GM12873 (cell line): Measurements from ENCODE around the gene PIP5KL1.

ENCODE experiments used
- TF ChIP-seq, protein P1 (sequence below): IDR thresholded peaks from 2 replicates; pipeline ENCODE4 v1.5.1; 2012; ENCODE audit warnings: low read depth, mild to moderate bottlenecking, moderate library complexity, low read length, control low read depth; ENCODE audit not compliant: insufficient read depth; ENCODE audit errors: missing control alignments

PIP5KL1 gene

DNA sequence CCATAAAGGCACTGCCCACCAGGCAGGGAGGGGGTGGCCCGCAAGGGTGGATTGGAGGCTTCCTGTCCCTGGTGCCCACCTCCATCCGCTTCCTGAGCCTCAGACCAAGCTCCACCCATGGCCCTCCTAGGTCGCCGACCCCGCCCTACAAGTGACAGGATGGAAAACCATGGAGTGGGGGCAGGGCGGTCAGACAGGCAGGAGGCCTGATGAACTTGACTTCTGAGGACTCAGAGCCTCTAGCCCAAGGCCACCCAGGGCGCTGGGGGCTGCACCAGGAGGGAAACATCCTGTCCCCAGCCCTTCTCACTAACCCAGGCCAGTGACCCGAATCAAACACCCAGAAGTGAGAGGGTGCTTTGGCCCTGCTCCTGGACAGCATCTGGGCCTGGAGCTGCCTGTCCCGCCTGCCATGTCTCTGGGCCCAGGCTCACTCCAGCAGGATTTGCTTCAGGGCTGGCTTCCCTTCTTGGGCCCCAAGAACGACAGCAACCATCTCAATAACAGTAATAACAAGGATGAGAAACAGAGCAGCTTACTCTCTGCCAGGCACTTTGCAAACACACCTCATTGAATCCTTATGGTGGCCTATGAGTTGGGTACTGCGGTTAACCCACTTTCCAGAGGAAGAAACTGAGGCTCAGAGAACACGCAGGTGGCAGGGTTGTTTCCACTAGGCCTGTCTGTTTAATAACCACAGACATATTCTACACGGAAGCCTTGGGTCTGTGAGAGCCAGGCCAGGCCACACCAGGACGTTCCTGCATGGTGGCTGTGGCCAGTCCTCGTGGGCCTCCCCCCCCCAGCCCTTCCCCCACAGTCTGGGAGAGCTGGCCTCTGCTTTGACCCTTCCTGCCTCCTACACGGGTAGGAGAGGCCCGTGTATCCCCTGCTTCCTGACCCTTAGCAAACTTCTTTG, 26.8 kb downstream of the PIP5KL1 start:
- TF ChIP-seq, protein P1, sequence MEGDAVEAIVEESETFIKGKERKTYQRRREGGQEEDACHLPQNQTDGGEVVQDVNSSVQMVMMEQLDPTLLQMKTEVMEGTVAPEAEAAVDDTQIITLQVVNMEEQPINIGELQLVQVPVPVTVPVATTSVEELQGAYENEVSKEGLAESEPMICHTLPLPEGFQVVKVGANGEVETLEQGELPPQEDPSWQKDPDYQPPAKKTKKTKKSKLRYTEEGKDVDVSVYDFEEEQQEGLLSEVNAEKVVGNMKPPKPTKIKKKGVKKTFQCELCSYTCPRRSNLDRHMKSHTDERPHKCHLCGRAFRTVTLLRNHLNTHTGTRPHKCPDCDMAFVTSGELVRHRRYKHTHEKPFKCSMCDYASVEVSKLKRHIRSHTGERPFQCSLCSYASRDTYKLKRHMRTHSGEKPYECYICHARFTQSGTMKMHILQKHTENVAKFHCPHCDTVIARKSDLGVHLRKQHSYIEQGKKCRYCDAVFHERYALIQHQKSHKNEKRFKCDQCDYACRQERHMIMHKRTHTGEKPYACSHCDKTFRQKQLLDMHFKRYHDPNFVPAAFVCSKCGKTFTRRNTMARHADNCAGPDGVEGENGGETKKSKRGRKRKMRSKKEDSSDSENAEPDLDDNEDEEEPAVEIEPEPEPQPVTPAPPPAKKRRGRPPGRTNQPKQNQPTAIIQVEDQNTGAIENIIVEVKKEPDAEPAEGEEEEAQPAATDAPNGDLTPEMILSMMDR: no peak

DNA sequence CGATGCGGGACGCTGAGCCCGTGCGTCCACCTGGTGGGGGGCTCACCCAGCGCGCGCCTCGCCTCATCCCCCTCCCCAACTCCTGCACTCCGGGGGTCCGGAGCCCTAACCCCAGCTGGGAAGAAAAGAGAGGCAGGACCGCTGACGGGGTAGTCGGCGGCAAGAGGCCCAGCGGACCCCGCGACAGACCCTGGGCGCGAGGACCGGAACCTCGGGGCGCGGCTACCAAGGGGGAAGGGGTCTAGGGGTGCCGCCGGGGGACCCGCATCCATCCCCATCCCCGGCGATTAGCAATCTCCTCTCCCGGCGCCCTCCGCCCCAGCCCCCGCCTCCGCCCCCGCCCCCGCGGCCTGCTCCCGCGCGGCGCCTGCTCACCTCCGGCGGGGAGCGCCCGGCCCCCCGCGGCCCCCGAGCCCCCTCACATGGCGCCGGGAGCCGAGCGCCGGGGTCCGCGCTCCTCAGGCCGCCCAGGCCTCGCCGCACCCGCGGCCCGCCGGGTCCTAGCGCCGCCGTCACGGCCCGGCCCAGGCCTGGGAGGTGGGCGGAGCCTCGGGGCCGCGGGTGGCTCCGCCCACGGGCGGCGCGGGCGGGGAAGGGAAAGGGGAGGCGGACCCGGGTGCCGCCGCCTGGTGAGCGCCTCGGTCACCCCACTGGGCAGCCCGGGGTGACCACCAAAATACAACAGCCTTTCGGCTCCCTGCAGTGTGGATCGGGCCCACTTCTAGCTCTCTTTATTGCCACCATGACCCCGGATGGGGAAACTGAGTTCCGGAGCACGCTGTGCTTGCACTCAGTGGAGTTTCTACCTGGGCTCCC, 31.2 kb downstream of the PIP5KL1 start, which contains the start of gene ST6GALNAC6:
TSS of gene ST6GALNAC6 (minus strand) at position 476 of the 816 bp plus-strand sequence. CDS start 1,622 bp downstream, outside the sequence.
- TF ChIP-seq, protein P1: no peak

DNA sequence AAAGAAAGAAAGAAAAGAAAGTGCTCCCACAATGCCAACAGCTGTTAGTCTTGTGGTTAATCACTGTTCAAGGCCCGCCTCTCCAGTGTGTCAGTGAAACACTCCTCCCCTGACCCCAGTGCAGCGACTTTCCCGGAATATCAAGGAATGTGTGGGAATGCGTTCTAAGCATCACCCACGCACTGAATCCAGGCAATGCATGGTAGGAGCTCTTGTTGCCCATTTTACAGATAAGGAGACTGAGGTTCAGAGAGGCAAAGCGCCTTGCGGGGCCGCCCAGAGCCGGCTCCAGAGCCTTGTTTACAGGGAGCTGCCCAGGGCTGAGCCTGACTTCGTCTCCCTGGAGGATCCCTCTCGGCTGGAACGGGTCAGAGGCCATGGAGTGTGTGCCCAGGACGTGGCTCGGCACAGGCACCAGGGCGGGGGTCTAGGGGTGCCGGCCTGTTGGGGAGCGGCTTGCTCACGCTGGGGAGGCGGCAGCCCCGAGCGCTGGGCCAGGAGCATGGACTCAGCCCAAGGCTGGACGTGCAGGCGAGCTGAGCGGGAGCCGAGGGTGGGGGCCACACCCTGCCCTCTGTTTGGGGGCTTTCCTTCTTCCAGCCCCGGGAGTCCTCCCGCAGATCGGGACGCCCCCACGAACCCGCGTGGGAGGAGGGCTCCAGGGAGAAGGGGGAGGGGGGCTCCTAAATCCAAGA, 32.0 kb downstream of the PIP5KL1 start:
- TF ChIP-seq, protein P1: no peak

DNA sequence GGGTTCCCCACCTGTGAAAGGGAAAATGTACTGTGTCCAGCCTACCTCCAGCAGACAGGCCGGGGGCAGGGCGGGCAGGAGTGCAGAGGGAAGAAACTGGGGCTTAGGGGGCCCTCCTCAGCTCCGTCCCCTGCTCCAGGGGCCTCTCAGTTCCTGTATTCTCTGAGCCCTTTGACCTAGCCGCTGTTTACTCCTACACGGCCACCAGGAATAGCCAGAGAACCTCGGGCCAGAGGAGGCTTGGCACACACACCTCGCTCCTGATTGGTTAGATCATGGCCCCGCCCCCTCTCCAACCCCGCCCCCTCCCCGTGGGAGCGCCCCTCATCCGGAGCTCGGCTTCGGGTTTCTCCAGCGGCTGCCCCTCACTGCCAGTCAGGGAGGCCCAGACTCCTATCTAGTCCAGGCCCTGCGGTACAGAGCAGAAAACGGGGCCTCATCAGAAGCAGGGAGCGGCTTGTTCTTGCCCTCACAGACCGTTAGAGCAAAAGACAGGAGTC, 33.3 kb downstream of the PIP5KL1 start:
- TF ChIP-seq, protein P1: no peak

DNA sequence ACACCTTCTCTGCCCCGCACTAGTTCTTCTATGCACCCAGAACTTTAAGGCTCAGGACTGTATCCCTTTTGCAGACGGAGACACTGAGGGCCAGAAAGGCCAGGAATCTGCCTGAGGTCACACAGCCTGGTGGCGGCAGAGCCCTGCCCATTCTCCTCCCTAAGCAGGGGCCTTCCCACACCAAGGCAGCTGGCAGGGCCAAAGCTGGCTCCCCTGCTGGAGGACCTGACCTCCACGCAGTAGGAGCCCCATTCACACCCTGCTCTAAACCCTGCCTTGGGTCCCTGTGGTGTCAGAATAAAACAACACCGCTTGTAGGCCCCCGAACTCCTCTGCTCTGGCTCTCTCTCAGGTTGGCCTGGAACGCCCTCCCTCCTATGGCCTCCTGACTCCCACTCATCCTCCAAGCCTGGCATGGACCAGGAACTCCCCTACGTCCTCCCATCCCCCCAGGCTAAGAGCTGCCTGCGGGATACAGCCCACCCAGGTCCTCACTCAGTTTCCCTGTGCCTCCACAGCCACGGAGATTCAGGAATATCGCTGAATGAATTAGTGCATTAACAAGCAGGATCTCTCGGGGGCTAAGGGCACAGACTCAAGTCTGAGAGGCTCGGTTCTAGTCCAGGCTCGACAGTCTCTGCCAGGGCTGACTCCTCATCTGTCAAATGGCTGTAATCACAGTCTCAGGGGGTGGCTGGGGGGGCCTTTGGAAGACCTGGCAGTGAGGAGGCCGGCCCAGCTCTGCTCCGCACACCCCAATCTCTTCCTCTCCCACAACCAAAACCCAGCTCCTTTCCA, 34.0 kb downstream of the PIP5KL1 start:
- TF ChIP-seq, protein P1: no peak

DNA sequence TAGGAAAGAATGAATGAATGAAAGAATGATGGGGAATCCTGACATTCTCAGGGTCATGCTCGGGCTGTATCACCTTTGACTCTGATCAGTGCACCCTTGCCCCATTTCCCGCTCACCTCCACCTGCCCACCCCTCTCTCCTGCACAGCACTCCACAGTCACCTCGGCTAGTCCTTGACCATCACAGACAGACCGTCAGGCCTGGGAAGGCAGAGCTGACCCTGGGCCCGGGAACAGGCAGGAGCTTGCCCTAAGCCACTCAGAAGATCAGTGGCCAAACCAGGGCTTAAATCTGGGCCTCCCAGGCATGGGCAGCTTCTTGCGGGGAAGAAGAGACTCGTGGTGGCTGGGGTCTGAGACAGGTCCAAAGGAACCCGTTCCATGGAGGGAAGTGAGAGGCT, 34.8 kb downstream of the PIP5KL1 start:
- TF ChIP-seq, protein P1: no peak
